NCI-H69 (cell line): ENCODE data around the gene AGAP1.

Source experiments
- DNase-seq: peaks from one replicate; lab custom pipeline; 2025; lab: John Stamatoyannopoulos, UW

The AGAP1 gene

DNA sequence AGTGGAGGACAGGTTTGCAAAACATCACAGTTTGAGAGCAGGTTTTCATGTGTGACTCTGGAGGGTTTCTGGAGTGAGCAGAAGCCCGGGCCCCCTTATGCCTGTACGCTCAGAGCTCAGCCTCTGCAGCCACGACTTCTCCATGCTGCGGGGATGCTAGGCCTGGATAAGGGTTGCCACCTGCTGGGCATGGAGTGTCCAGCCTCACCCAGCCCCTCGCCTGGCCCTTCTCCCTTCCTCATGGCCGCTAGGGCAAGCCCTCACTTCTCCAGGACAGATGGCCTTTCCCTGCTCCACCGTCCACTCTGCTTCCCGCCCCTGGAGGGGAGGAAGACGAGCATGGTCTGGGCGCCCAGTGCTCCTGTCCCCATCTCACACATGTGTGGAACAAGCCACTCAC lies 355.6 kb downstream of the AGAP1 start:
- DNase-seq = no peak

DNA sequence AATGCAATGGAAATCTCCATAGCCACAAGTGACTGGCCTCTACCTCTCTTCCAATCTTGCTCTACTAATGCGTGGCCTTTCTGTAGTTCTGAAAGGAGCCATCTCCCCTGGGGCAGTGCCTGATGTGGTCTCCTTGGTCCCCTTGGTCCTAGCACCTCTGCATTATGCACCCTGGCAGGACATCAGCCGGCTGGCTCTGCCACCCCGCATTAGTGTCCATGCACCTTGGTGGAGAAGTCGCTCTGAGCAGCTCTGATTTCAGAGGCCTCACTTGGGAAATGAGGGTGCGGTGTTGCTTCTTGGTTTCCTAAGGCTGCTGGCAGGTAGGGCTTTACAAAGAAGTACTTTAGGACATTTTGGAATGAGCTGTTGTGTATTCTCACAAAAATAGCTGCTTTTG lies 356.4 kb downstream of the AGAP1 start:
- DNase-seq = no peak

DNA sequence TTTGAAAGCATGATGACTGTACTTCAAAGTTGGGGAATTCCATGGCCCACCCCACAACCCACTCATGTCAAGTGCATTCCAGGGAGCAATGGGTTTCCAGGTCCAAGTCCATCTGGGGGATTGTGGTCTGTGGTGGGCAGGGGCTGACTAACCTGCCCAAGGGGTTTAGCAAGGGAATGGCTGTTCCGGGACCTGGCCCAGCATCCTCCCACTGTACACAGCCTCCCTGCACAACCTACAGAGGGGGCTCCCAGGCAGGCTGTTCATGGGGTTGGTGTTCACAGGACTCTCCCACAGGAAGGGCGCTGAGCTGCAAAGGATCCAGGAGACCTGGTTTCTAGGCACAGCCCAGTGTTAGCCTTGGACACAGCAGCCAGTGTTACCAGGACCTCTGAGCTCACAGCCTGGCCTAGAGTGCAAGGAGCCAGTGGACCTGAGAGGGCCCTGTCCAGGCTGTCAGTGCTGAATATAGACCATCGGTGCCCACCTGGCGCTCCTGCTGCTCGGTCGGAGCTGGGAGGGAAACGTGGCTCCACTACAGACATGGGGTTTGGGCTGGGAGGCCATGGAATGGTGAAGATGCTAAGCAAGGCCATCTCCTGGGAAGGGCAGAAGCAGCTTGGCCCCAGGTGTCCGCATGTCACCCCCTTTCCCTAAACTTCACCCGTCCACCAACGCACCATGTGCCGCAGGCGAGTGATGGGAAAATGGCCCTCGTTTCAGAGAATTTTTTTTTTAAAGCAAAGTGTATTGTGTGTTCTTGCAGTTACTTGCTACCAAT lies 357.1 kb downstream of the AGAP1 start:
- no peak for DNase-seq

DNA sequence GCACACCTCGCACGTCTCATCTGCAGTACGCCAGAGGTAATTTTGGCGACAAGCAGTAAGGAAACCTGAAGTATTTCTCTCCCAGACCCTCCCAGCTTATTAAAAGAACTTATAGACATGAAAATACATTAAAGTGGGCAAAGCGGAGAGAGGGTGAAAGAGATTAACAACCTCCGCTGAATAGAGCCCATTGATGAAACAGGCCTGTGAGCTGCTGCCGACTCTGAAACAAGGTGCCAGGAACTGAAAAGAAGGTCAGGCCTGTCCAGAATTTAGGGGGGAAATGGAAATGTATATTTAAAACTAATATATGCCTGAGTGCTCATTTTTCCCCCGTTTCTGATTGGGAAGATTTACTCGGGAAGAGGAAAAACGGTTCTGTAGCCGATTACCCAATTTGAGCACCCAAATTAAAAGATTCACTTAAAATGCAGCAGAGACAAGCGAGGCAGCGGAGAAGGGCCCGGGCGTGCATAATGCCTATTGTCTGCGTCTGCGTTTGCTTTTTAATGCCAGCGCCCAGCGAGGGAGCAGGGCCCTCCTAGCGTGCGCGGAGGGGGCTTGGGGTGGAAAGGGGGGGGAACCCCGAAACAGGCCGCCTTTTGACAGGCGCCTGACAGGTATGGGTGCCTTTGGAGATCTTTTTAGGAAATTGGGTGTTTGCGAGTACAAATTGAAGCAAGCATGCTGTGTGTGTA lies 358.1 kb downstream of the AGAP1 start:
- no peak for DNase-seq

DNA sequence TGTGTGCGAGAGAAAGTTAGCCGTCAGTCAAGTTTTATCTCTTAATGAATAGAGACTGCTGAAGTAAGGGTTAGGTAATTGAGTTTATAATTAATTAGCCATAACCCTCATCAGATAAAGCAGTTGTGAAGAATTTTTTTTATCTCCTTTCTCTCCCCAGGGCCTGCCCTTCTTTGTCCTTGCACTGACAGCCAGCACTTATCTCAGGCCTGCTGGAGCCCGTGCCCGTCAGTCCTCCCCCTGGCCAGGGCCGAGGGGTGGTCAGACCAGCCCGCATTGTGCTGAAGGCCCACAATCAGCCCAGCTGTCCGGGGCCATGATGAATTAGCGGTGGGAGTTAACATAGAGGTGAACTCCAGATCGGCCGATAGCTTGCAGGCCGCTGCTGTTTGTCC lies 358.7 kb downstream of the AGAP1 start:
- no peak for DNase-seq

DNA sequence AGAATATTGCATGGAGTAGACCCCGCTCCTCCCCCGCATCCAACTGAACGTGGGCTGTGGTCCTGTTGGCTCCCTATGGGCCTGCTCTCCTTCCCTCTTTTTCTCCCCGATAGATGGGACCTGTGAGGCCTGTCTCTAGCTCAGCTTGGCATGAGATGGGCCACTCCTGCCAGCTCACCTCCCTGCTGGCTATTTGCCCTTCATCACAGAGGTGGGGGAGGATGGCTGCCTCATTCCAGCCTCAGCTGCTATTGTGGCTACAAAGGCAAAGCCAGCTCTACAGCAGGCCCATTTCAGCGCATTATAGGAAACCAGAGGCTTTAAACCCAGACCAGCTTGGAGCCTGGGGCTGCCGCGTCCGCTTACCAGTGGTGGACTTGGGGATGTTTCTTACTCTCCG lies 360.4 kb downstream of the AGAP1 start:
- no peak for DNase-seq

DNA sequence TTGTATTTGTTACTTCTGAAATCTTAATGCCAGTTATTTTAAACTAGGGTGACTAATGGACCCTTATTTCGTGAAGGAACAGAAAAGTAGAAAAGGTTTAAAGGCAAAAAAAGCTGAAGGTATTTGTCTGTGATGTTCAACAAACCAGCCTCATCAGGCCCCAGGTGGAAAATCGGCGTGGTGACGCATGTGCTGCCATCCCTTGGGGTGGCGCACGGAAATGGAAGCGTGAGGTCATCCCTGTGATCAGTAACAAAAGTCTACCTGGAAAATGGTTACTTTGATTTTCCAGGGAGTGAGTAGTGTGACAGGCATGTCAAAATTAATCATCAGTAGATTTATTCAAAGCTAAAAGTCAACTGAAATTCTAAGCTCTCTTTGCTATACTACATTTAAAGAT lies 361.2 kb downstream of the AGAP1 start:
- no peak for DNase-seq

DNA sequence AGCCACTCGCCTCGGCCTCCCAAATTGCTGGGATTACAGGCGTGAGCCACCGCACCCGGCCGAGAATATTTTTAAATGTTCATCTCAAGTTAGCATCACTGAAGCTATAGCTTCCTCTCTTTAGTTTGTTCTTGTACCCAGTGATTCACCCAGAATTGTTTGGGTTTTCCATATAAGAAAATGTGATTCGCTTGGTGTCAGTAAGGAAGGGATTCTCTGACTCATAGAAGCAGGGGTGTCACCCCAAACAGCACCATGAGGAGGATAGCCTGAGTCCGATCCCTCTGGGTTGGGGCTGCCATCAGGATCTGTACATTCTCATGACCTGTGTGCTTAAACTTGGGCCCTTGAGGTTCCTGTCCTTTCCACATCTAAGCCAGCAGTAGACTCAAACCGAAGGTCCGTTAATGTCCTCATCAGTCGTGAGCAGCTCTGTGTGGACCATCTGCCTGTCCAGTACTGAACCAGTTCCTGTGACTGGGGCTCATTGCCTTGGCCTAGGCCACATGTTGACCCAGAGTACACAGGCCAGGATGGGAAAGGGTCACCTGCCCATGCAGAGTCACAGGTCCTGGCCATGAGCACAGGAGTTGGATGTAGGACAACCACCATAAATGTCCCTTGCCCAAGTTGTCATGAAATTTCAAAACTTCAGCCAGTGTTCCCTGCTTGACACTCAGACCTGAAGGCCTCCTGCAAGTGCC lies 362.5 kb downstream of the AGAP1 start:
- DNase-seq = no peak

DNA sequence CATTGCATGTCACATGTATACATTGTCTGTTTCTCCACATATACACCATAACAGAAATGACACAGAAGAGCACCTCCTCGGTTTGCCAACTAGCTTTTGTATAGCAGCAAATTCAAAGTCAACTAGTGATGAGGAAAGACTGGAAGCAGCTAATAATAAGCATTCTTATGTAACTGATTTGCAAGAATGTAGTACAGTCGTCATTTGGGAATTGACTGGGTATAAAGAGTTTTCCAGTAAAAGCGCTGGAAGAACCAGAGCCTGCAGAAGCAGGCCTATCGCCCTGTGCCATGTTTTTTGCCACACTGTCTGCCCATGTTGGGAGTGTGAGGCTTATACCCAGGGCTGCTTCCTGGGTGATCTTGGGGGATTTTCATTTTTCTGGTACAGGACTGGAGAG lies 363.8 kb downstream of the AGAP1 start:
- DNase-seq = no peak

DNA sequence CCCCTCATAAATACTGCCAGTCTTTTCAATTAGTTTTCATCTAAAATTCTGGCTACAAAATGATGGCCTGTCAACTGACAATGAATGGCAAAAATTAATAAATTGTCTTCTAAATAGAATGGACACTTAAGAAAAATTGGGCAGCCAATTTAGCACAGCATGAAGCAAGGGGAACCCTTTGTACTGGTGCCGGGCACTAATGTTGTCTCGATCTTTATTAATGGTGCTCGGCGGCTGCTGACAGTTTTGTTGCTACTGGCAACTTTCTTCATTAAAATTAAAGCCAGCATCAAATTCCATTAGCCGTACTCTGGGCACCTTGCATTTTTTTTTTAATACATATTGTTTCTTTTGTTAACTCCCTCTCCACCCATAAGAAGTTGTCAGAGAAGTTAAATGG lies 365.0 kb downstream of the AGAP1 start:
- peak; percentile 92 for DNase-seq

DNA sequence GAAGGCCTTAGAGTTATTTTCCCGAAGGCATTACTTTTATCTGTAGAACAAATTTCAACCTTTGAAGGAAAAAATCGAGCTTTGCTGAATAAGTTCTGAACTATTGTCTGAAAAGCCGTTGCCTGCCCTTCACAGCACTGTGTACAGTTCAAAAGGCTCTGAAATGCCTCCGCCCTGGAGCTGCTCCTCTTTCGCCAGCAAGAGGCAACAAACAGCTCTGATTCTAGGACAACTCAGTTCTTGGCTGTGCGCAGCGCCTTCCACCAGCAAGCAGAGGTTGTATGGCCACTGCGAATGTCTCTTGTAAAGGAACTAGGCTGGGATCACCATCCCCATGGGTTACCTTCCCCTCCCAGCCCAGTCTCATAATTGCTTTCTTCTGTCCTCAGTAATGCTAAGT lies 365.8 kb downstream of the AGAP1 start:
- DNase-seq = peak; percentile 37

DNA sequence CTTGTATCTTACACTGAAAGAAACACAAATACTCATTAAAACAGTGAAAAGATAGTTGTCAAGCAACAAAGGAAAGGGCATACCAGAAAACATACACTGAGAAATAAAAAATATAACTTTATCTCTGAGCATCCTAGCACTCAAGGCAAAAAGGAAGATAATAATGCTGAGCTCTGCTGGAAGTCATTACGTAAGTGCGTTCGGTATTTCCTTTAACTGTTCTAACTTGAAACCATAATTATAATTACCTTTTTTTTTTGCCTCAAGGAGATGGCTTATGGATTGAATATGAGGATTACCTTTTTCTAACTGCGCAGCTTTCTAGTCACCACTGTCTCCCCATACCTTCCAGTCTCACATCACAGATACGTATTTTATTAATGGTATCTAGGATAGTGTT lies 366.3 kb downstream of the AGAP1 start:
- peak; percentile 9 for DNase-seq

DNA sequence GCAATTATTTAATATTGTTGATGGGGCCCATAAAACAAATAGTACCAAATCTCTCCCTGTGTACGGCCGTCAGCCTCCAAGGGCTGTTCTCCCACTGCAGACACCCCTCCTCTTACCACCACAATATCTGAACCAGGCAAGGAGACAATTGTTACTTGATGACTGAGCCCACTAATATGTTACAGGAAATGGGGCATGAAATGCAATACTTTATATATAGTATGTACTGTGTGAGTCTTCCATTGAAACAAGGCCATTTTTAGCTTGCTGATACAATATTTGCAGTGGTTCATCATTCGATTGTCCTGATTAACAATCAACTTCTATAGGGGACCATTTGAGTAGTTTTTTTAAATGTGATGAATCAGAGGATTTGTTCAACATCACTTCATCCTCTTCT lies 367.0 kb downstream of the AGAP1 start:
- peak; percentile 35 for DNase-seq

DNA sequence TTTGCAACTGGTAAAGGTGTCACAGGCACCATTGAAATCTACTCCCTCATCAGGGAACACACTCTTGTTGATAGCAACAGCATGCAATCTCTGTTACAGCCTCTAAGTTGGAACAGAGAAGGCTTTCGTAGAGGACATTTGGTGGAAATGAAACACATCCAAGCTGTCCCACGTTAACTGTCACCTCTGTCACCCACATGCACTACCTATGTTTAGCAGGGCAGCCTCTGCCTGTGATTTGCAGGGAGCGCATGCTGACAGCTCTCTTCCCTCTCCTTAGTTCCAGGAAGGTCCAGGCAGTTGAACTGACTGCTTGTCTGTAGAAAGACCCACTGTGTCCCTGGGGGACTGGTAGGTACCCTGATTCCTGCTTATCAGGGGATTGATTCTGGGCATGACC lies 367.5 kb downstream of the AGAP1 start:
- DNase-seq = no peak

DNA sequence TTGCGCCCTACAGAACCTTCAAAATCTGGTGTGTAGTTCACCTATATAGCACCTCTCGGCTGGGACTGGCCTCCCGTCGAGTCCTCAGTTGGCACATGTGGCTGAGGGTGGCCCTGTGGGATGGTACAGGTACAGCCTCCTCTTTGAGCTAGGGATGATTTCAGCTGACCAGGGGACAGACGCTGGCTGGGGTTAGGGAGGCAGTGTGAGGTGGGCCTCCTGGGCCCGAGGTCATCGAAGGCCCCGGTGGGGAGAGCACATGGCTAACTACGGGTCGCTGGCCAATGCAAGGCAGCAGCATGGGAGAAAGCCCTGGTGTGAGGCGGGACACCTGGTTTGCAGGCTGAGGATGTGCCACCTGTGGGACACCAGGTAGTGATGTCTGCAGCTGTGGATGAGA lies 369.6 kb downstream of the AGAP1 start:
- DNase-seq = no peak

DNA sequence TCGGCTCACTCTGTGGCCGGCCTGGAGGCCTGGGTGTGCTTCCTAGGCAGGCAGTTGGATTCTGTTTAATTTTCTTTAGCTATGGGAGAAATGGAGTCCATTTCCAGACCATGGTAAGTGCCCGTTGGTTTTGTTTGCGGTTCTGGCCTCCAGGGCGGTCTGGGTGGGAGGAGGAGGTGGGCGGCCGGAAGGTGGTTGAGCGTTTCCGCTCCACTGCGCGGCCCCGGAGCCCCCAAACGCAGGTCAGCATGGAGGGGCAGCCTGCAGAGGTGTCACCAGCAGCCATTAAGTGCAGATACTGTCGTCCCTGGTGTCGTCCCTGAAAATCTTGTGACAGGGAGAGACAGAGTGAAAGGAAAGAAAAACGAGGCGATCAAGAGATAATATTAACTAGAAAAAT lies 370.5 kb downstream of the AGAP1 start:
- DNase-seq = no peak

DNA sequence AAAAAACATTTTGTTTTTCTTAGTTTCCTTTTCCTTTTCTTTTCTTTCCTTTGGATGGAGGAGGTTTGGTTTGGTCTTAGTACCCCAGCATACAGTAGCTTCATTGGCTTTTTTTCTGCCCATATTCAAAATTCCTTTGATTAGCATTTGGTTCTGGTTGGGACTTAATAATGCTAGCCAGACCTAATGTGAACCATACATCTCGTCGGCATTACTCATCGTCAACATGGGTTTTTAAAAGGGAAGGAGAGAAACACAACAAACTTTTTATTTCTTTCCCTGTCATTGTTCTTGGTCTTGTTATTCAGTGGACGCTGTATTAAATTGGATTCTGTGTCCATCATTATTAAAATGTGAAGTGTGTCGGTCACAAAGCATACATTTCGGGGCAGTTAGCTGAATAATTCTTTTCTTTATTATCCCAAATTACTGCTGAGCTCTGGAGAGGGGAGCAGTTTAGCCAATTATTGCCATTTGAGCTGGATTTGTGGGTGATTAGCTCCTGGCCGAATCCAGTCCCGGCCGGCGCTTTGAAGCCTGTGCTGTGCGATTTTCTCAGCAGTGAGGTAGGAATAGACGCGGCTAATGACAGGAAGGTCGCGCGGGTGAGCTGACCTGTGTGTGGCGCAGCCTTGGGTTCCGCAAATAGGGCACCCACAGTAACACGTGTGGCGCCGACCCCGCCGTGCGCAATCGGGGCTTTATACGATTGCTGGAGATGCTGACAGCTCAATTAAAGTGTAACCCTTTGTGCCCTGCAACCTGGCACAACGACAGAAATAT lies 371.1 kb downstream of the AGAP1 start:
- DNase-seq = no peak

DNA sequence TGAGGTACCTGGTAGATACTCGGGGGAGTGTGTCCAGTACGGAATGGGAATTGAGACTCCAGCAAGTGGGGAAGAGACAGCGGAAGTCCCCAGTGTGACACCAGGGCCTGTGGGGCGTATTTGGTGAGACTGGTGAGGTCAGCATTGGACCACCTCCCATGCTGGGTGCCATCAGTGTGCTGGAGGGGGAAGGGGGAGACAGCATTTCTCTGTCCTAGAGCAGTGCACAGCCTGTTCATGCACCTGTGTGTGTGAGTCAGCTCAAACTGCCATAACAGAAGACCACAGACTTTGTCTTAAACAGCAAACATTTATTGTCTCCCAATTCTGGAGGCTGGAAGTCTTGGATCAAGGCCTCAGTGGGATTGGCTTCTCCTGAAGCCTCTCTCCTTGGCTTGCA lies 372.5 kb downstream of the AGAP1 start:
- no peak for DNase-seq

DNA sequence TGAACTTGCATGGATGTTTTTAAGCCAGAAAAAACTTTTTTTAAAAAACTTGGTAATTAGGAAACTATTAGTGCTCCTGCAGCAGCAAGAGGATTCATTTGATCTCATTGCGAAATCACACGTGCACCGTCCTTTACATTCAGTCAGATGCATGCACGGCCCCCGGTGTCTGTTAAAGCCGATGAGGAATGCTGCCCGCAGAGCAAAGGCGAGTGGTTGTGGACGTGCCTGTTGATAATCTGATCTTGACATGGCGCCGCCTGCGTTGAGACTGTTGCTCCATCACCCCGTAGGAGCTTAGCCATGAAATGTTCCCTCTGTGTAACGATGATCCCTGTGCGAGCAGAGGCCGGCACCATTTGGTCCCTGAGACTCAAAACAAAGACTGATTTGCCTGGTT lies 374.4 kb downstream of the AGAP1 start:
- DNase-seq = no peak

DNA sequence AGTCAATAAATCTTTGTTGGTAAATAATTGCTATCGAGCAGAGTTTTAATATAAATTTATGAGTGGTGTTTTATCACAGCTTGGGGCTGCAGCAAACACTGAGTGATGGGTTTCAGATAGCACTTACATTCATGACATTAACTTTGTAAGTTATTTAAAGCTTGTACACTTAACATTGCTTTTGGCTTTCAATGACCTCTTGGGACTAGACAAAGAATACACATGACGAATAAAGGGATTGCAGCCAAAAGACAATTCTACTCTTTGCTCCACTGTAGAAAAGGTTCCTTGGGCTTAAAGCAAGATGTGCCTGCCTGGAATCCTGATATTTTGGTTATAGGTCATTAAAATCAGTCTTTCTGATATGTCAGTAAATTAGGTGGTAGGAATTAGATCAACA lies 374.8 kb downstream of the AGAP1 start:
- DNase-seq = no peak

DNA sequence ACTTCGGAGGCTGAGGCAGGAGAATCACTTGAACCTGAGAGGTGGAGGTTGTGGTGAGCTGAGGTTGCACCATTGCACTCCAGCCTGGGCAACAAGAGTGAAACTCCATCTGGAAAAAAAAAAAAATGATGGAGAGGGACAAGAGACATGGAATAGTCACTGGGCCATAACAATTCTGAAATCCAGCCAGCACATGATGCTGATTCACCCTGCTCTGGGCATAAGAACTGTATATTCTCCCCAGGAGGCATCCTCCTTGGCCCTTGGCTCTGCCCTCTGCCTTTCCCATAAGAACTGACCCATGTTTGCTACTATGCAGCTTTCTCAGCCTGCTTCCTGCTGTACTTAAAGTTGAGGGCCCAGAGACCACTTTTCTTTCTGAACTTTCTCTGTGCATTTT lies 376.7 kb downstream of the AGAP1 start:
- DNase-seq = no peak

DNA sequence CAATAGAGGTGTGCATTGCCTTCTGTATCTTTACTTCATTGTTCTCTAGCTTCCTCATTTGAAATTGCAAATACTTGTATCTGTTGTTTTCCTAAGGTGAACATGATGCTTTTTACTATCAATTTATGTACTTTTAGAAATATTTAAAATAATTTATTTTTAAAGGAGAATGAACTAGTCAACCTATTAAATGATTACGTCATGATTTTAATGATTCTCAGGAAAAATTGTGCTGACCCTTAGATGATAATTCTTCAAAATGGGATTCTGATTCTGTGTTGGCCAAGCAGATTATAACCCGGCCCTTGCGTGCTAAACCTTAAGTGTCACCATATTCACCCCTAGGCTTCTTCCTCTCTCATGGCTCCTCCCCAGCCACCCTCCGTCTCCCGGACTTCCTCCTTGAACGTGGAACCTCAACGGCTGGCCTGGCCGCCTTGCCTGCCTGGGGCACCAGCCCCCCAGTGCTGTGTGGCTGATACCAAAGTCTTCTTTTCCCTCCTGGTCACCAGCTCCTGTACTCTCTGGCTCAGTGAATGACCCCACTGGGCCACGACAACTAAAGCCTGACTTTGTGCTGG lies 382.3 kb downstream of the AGAP1 start:
- no peak for DNase-seq
